ENCODE data around the gene PARD3B.

DNA sequence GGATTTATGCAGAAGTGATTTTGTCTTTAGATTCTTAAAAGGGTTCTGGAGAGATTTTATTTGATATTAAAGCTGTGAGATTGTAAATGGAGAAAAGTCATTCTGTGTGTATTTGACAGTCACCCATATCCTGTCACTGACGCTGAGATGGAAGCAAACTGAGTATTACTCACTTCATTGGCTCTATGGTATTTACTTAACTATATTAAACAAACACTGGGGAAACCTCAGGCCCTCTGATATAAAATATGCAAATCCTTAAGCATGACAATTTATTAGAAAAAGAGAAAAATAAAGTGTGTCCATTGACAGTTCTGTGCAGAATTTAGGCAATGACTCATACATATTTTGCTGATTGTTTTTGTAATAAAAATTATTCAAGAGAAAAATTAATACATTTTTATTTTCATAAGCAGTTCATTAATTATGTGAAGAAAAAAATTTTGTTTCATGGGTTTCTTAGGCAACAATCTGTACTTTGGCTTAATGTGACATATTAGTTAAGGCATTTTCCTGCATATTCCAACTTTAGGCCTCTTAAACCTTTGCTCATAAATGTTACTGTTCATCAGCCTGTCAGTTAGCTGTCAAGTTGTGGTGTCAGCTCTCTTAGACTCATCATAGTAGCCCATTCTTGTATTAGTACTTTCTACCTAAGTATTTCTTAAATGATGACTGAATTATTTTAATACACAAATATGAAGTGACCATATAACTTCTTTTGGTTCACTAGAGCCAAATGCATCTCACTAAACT lies 99.9 kb downstream of the PARD3B start:
- TF ChIP-seq EZH2 (IDR thresholded peaks at IDR 0.05; ENCODE audit: low read depth): no peak
- TF ChIP-seq, protein P1, sequence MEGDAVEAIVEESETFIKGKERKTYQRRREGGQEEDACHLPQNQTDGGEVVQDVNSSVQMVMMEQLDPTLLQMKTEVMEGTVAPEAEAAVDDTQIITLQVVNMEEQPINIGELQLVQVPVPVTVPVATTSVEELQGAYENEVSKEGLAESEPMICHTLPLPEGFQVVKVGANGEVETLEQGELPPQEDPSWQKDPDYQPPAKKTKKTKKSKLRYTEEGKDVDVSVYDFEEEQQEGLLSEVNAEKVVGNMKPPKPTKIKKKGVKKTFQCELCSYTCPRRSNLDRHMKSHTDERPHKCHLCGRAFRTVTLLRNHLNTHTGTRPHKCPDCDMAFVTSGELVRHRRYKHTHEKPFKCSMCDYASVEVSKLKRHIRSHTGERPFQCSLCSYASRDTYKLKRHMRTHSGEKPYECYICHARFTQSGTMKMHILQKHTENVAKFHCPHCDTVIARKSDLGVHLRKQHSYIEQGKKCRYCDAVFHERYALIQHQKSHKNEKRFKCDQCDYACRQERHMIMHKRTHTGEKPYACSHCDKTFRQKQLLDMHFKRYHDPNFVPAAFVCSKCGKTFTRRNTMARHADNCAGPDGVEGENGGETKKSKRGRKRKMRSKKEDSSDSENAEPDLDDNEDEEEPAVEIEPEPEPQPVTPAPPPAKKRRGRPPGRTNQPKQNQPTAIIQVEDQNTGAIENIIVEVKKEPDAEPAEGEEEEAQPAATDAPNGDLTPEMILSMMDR (conservative IDR thresholded peaks at IDR 0.05): no peak

All from PC-9 (cell line).